RPMI7951 (cell line): ENCODE measurements around the gene CDH15. TPM values are rescaled to one million over a fixed set of nuclear protein-coding genes. Genes with fewer than 3 reads are reported as not detected.
A peak's percentile ranks its signal among the peaks of the same experiment; 100 is the strongest.
"Not testable (repeated sequence)": the region's sequence is repeated elsewhere in the genome, so short reads cannot be mapped to it uniquely, and the experiment has no call there.

Source experiments
- DNase-seq: peaks from one replicate; pipeline ENCODE4 v3.0.0-alpha.2; 2012; ENCODE audit warnings: low read depth
- total RNA-seq: library from RNA; depleted of rRNA; stranded (reverse); fragments of >200 nt; shearing (Covaris generic); gene quantifications from 2 replicates; pipeline ENCODE4 v1.2.3, GENCODE V29; 2014

CDH15 gene
- total RNA-seq, 1 experiment from 2014 or later = 0.36 TPM

DNA sequence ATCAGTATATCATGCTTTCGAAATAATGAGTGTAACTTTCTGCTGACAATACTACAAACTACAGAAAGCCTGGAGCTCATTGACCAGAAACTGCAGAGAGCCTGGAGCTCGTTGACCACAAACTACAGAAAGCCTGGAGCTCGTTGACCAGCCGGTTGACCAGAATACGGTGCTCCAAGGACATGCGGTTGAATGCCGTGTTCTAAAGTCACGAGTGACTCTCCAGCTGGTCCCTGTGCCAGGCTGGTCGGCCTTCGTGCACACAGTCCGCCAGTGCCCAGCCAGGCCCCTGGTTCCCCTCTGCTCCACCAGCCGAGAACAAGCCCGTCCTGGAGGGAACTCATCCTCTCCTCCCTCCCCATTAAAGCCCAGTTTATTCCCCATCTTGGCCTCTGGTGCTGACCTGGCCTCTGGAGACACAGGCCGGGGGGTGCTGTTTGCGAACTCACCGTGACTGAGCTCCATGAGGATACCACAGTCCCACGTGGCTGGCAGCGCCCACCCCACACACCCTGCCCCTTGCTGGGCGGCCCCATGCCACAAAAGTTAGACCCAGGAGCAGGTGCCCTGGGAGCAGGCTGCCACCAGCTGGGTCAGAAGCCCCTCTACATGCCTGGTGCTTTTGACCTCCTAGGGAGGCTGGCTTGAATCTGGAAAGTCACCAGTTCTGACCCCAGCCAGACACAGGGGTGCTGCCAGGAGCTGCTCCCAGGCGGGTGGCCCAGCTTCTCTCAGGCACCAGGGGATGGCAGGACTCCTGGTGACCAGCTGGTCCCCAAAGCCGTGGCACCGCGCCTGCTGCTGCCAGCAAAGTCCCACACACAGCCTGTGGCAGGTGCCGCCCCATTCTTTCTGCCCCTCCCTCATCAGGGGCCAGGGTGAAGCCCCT lies 15.5 kb upstream of the CDH15 start:
- DNase-seq = peak; percentile 41

DNA sequence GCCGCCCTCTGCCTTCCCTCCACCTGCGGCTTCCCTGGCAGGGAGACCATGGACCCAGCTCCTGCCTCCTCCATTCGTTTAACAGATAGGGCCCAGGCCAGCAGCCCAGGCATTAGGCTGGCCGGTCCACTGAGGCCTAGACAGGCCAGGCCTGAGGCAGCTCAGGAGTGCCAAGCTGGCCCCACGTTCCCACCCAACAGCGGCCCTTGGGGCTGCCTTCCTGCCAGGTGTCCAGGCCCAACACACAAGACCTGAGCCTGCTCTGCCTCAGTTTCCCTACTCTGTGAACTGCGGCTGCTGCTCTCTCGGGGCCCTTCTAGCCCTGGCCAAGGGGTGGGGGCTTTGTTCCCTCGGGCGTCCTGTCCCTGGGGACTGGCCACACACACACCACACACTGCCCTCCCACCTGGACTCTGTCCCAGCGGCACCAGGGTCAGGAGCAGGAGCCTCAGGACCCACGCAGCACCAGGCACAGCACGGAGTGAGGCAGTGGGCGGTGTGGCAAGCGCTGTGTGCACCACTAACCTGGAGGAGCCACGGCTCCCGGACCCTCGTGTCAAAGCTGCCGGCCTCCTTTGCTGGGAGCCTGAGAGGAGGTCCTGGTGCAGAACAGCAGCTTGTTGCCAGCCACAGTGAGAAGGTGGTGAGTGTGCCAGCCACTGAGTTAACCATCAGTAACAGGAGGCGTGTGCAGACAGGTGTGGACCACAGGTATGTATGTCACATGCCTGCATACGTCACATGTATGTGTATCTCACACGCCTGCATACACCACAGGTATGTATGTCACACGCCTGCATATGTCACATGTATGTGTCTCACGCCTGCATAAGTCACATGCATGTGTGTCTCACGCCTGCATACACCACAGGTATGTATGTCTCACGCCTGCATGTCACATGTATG lies 14.6 kb upstream of the CDH15 start:
- no peak for DNase-seq

DNA sequence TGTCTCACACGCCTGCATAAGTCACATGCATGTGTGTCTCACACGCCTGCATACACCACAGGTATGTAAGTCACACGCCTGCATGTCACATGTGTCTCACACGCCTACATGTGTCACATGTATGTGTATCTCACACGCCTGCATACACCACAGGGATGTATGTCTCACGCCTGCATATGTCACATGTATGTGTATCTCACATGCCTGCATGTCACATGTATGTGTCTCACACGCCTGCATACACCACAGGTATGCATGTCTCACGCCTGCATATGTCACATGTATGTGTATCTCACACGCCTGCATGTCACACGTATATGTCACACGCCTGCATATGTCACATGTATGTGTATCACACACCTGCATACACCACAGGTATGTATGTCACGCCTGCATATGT lies 13.8 kb upstream of the CDH15 start:
- no peak for DNase-seq

DNA sequence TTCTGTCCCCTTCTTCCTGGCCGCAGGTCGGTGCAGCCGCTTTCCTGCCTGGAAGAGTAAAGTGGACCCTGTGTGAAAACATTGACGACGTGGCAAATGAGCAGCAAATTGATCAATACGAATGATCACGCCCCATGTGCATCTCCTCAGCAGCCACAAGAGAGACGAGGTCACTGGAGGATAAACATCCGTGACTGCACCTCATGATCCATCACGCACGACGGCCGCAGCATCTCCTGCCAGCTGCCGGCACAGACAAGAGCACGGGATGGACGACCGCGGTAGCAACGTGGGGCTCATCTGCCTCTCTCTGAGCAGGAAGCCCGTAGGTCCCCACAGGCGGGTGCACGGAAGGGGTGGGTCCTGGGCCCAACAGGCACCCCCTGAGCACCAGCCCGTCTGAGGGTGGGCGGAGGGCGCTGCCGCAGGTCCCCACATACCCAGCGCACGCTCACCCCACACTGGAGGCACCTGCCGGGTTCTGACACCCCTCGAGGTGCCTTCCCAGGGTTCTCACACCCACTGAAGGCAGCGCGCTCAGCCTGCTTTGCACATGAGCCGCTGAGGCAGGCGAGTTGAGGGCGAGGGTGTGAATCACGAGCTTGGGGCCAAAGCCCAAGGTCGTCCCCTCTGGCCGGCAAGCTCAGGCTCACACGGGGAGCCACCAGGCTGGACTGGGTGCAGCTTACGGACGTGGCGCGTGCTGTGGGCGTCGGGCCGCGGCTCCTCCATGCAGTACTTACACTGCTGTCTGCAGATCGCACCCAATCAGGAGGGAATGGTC lies 12.3 kb upstream of the CDH15 start:
- DNase-seq = no peak

DNA sequence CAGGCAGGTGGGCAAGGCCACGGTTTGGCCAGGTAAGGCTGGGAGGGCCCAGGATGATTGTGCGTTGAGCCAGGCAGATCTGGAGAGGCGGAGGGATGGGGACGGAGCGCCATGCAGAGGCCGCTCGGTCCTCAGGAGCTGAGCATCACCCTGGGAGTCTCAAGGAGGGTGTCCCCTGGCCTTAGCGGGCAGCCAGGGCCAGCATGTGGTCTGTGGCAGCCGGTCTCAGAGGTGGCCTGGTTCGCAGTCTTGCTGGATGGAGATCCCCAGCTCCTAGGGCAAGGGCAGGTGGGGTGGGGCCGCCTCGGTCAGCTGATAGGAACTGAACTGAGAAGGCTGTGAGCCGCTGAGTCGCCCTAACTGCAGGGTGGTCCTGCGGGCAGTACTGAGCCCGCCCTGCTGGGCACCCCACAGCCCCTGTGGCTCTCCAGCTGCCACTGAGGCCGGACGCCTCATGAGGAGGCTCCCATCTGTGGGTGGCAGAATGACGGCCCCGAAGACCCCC lies 11.6 kb upstream of the CDH15 start:
- no peak for DNase-seq

DNA sequence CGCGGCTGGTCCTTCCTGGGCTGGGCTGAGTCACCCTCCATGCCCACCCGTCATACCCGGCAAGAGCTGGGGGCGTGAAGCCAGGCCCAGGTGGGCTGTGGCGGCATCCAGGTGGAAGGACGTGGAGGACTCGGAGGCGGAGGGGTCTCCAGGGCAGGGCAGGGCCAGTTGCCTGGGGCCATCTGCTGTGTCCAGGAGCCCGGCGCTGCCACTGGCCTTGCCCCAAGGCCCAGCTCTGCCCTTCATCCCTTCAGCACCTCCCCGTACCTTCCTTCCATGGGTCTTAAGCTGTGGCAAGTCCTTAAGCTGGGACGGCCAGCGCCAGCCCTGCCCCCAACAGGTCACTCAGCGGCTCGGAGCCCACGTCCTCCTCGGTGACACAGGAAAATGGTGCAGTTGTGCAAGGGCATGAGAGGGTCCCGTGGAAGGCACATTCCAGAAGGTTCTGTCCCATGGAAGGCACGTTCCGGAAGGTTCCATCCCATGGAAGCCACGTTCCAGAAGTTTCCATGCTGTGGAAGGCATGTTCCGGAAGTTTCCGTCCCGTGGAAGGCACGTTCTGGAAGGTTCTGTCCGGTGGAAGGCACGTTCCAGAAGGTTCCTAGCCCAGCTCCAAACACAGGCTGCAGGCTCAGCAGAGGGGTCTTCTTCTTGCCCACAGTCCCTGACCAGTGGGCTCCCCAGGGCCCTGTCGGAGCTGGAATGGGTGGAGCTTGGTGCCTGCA lies 10.4 kb upstream of the CDH15 start:
- DNase-seq = no peak

DNA sequence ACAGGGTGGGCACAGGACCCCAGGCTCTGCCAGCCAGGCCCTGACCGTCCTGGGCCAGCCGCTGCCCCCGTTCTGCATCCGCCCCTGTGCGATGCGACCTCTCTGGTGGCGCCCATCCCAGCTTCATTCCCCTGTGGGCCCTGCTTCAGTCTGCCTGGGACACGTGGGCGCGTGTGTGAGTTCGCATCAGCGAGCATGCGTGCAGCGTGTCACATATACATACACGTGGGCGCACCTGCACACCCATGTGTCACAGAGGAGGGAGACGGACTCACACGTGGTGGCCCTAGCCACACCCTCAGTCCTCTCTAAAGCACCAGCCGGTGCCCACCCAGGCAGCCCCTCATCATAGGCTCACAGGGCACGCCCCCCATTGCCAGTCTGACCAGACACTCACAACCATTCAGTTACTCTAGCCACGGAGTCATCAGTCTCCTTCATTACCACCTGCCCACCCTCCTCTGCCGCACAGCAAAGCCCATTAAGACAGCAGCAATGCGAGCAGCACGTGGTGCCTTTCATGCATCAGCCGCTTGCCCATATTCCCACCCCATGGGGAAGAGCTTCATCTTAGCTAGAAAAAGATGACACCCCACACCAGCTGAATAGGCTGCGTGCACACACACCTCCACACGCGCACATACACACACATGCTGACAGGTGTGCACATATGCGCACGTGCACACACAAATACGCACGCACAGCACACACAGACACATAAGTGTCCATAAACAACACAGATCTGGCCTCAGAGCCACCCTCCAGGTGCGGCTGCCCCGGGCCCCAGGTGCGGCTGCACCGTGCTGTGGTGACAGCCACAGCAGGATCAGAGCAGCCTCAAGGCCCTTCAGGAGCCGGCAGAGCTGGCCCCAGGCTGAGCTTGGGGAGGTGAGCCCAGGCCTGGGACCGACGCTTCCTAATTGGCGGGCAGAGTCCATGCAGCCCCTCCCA lies 9.5 kb upstream of the CDH15 start:
- no peak for DNase-seq

DNA sequence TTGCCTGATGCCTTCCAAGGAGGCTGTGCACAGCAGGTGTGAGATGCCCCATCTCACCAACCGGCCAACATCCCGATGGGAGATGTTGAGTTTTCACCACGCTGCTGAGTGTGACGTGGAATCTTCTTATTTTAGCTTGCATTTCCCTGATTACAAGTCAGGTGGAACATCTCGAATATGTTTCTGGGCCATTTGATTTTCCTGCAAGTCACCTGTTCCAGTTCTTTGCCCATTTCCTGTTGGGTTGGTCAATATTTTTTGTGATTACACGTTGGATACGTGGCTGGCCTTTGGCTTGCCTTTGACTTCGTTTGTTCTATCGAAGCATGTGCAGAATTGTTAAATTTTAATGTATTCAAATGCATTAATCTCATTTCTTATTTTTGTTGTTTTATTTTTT lies 8.3 kb upstream of the CDH15 start:
- DNase-seq = no peak

DNA sequence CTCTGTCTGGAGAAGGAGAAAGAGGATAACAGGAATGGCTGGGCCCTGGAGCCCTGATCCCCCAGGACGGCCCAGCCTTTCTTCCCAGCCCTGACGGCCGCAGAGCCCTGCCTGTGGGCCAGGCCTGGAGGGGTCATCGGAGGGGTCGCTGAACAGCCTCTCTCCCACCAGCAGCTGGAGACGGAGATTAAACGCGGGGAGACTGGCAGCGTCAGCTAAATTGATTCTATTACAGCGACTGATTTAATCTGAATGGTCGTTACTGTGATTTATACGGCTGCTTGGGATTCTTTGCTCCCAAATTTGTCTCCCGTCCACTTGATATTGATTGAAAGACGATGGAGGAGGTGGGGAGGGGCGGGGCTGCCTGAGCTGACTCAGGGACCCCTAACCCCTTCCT lies 7.1 kb upstream of the CDH15 start:
- no peak for DNase-seq

DNA sequence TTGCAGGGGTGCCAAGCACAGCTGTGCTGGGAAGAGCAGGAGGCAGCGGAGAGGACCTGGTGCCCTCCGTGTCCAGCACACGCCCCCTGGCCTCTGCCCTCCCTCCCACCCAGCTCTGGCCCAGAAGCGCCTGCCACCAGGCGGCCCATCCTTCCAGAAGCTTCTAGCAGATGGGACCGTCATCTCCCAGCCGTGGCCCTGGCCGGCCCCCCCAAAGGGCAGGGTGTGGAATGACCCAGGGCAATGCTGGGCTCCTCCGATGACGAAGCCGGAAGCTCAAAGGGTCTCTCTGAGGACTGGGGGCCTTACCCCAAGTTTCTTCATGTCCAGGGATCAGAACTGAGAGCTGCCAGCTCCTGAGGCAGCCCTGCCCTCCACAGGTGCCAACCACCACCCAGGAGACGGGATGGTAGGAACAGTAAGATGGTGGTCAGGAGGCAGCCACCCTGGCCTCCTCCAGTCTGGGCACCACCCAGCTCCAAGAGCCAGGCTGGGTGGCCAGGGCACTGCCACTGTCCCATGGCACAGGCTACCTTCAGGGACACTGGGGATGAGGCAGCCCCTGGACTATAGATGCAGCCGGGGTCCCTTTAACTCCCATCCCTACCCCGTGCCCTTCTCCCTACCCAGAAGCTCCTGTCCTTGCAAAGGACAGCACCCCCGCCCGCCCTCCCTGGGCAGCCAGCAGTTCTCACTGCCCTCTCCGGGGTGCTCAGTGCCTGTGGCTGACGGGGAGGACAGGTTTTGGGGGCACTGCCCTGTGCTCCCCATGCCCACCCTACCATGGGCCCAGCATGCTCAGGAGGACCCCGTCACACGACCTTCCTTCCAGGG lies 6.5 kb upstream of the CDH15 start:
- no peak for DNase-seq

DNA sequence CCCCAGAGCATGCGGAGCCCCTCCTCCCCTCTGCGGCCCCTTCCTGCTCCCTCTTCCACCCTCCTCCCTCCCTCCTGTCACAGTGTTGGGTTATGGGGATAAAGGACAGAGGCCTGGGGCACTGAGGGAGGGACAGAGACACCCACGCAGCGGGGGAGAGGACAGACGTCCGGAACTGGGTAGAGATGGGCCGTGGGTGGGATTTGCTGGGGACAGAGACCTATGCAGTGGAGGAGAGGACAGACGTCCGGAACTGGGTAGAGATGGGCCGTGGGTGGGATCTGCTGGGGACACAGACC lies 5.9 kb upstream of the CDH15 start:
- not testable (repeated sequence) for DNase-seq

DNA sequence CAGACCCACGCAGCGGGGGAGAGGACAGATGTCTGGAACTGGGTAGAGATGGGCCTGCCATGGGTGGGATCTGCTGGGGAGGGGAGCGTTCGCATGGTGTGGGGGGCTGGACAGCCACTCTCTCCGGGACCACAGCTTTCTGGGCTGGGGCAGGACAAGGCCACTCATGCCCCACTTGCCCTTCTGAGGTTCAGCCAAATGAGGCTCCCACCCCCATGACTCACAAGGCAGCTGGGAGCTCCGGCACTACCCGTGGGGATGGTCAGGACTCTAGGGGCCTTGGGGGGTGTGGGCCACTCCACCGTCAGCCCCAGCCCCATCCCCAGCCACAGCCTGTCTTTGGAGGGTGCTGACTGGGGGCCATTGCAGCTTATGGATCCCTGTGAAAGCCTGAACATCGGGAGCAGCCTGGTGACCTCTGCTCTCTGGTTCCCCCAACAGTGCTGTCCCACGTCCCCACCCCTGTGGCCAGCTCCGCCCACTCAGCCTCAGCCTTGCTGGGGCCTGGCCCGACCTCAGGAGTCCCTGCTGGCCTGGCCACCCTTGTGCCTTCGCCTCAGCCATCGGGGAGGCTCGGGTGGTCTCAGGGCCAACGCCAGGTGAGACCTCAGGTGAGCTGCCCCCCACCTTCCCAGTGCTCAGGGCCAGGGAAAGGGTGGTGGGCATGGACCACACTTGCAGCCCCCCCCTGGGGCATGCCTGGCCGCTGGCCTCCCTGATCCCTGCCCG lies 4.7 kb upstream of the CDH15 start:
- DNase-seq = no peak

DNA sequence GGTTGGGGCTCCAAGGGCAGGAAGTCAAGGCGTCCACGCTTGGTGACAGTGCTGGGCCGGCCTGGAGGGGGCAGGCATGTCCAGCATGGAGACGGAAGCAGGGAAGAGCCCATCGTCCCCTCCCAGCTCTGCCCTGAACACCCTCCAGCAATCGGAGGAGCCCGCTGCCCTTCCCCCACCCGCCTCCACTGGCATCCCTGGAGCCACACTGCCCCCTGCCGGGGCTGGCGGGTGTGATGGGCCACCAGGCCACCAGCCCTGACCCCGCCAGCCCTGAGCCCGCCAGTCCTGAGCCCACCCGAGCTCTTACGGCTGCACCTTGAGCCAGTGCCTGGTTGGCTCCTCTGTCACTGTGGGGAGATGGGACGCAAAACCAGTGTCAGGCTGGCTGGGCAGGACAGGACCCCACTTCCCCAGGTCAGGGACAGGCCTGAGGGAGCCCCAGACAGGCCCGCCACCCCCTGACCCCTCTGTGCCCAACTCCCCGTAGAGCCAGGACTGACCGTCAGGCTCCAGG lies 4.1 kb upstream of the CDH15 start:
- DNase-seq = peak; percentile 69

DNA sequence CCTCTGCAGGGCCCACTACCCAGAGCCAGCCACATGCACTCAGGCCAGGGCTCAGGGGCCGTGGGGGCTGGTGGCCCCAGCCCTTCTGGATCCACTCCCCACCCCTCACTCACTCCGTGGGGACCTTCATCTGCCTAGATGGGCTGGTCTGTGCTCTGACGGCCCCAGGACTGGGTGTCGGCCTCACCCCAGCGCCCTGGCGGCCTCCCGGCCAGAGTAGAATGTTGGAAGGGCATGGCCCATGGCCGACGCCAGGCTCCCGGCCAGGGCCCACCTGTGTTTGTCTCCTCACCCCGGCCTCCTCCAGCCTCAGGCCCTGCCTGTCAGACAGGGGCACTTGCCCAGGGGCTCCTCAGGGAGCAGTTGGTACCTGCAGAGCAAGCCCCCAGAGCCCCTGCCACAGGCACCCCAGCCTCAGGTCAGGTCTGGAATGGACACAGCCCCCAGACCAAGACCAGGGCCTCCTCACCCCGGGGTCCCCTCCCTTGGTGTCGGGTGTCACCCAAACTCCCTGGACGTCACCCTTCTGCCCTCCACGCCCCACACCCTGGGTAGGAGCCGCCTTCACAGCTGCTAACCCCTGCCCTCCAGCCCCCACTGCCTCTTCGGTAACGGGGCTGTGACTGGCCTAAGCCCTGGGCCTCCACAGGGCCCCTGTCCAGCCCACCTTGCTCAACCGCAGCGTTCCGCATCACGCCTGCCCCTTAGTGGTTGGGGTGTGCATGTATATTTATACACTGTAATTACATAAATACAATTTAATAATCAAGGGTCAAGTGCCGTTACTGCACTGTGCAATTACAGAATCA lies 3.0 kb upstream of the CDH15 start:
- no peak for DNase-seq

DNA sequence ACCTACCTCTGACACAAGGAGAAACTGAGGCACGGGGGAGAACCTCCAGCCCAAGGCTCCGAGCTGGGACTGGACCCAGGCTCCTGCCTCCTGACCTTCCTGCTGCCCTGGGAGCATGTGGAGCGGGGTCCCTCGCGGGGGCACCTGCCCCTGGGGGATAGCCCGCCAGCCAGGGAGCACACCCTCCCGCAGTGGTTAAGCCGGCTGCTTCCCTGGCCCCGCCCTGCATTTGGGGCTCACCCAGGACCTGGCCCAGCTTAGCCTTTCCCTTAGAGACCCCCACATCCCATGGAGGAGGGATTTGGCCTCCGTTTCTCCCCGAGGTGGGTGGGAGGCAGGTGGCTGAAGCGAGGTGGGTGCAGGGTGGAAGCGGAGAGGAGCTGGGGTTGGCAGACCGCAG lies 1.8 kb upstream of the CDH15 start:
- no peak for DNase-seq

DNA sequence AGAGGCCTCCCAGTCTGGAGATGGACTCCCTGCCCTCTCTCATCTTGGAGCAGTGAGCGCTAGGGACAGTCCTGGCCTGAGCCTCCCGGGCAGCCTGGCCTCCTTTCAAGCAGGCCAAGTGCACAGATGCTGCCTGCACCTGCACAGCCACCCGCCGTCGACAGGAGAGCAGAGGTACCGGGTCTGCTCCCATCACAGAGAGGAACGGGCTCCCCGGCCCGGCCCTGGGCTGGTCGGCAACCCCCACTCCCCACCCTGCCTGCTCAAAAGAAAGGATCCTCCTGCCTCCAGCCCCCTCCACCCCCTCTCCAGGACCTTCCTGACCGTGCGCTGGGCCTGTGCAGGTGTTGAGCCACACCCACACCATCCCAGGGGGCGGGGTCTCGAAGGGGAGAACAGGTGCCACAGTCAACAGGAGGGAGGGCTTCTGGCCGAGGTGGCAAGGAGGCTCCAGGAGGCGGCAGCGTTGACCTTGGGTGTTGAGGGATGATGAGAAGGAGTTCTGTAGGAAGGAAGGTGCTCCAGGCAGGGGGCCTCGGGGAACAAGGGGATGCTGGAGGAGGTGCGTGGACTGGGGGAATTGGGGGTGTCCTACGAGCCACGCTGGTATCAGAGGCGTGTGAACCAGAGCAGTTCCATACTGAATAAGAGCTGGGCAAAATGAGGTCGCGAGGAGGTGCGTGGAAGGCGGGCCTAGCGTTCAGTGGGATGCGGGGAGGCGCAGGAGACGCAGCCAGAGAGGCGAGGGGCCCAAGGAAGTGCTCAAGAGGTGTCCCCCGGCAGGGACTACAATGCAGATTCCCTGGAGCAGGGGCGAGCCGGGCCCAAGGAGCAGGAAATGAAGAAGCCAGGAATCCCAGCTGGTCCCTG lies 967 bp upstream of the CDH15 start:
- DNase-seq = no peak

DNA sequence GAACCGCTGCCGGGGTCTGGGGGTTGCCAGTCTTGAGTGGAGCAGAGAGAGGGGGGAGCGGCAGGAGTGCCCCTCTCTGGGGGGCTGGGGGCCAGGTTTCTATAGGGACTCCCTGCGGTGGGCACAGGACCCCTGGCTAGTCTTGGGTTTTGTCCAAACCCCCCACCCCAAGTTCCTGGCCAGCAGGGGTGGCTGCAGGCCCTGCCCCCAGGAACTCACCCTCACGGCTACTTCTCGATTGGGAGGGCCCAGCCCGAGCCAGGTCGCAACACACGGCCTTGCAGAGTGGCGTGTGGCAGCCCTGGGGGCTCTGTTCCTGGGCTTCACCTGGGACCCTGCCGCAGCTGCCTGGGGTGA lies 601 bp downstream of the CDH15 start:
- DNase-seq = no peak
